Endothelial cell of umbilical vein (primary cell): ENCODE results near the gene TSPEAR. TPM values are rescaled to one million over a fixed set of nuclear protein-coding genes. Genes with fewer than 3 reads are reported as not detected.

Experiments used
- BruUV-seq: library from RNA; stranded (reverse); fragments of 400-500 nt; replicated peaks from 2 replicates; lab custom pipeline; 2021; lab: Mats Ljungman, UMichigan
- CTCF ChIA-PET: fragments of 300-600, 350-600 bp; sonication (Branson Sonifier 250); formaldehyde crosslinking; loops from one replicate; lab custom pipeline; 2021; ENCODE audit warnings: antibody characterized with exemption, inconsistent platforms; lab: Charles Lee
- POLR2A ChIA-PET: fragments of 300-600, 350-600 bp; sonication (Branson Sonifier 250); formaldehyde crosslinking; loops from one replicate; lab custom pipeline; 2021; ENCODE audit warnings: antibody characterized with exemption, inconsistent platforms; lab: Charles Lee
- DNase-seq: peaks from one replicate; pipeline ENCODE4 v3.0.0-alpha.2; 2011; ENCODE audit warnings: low read depth, low spot score
- FAIRE-seq: peaks from 2 replicates; lab custom pipeline; 2011; peaks lifted over from hg19 to GRCh38; lab: Jason Lieb, UNC
- H2AFZ ChIP-seq: 2 replicates; pipeline ENCODE4 v1.6.0; 2012; ENCODE audit warnings: low read depth, low read length, control low read depth, inconsistent platforms
- H3K27ac ChIP-seq: 2 replicates; pipeline ENCODE4 v1.5.1; 2011; ENCODE audit warnings: low read depth, mild to moderate bottlenecking, control low read depth, low read length, moderate library complexity; ENCODE audit not compliant: insufficient read depth
- H3K27me3 ChIP-seq, 2 experiments: 2 replicates each; pipeline versions ENCODE4 v1.6.0 to v1.6.1; 2011; ENCODE audit warnings: low read length in 2 of 2, mixed read lengths in 1 of 2; ENCODE audit not compliant: control insufficient read depth in 2 of 2, insufficient read depth in 2 of 2
- H3K36me3 ChIP-seq, 2 experiments: 2 replicates in 1 of 2; 3 replicates in 1 of 2; pipeline ENCODE4 v1.5.1; 2011; ENCODE audit warnings: low read length in 2 of 2, mild to moderate bottlenecking in 1 of 2, moderate library complexity in 1 of 2; ENCODE audit not compliant: control insufficient read depth in 2 of 2, insufficient read depth in 2 of 2; ENCODE audit errors: extremely low read depth in 1 of 2
- H3K4me1 ChIP-seq: 3 replicates; pipeline ENCODE4 v1.5.1; 2011; ENCODE audit warnings: mild to moderate bottlenecking, low read length; ENCODE audit not compliant: control insufficient read depth, insufficient read depth; ENCODE audit errors: extremely low read depth
- H3K4me2 ChIP-seq: 2 replicates; pipeline ENCODE4 v1.6.1; 2011; ENCODE audit warnings: low read length, control low read depth, mixed read lengths; ENCODE audit not compliant: insufficient read depth
- H3K4me3 ChIP-seq, 3 experiments: fragments of 200-600 bp in 1 of 3; sonication (generic), shearing (Covaris generic) in 1 of 3; replicated peaks in 1 of 3; 2 replicates each; pipeline ENCODE4 v1.5.1; 2011 to 2016; ENCODE audit warnings: control low read depth in 3 of 3, low read length in 3 of 3, mild to moderate bottlenecking in 2 of 3, inconsistent platforms in 1 of 3, low read depth in 1 of 3, moderate library complexity in 1 of 3; ENCODE audit not compliant: insufficient read depth in 1 of 3
- H3K79me2 ChIP-seq: 2 replicates; pipeline ENCODE4 v1.6.0; 2012; ENCODE audit warnings: low read length, inconsistent platforms; ENCODE audit not compliant: control insufficient read depth, insufficient read depth
- H3K9ac ChIP-seq: replicated peaks from 2 replicates; pipeline ENCODE3; 2011; ENCODE audit warnings: low read length, control low read depth; ENCODE audit not compliant: insufficient read depth; ENCODE audit errors: extremely low read depth
- H3K9me1 ChIP-seq: replicated peaks from 3 replicates; pipeline ENCODE4 v1.6.0; 2011; ENCODE audit warnings: mild to moderate bottlenecking, low read length; ENCODE audit not compliant: control insufficient read depth, insufficient read depth; ENCODE audit errors: extremely low read depth
- H3K9me3 ChIP-seq: replicated peaks from 2 replicates; pipeline ENCODE4 v1.5.1; 2012; ENCODE audit warnings: low read length, inconsistent platforms; ENCODE audit not compliant: control insufficient read depth, insufficient read depth
- H4K20me1 ChIP-seq: replicated peaks from 2 replicates; pipeline ENCODE3; 2011; ENCODE audit warnings: mild to moderate bottlenecking, low read length; ENCODE audit not compliant: control insufficient read depth, insufficient read depth; ENCODE audit errors: extremely low read depth
- EZH2 ChIP-seq: IDR thresholded peaks from 2 replicates; pipeline ENCODE4 v1.6.1; 2012; ENCODE audit warnings: borderline replicate concordance, low read depth, mild to moderate bottlenecking, moderate library complexity, low read length, inconsistent platforms; ENCODE audit not compliant: severe bottlenecking
- FOS ChIP-seq: IDR thresholded peaks from 2 replicates; pipeline ENCODE4 v1.6.1; 2011; ENCODE audit warnings: mild to moderate bottlenecking, low read length, moderate library complexity, borderline replicate concordance; ENCODE audit not compliant: insufficient read depth
- GATA2 ChIP-seq: IDR thresholded peaks from 2 replicates; pipeline ENCODE4 v1.7.0; 2011; ENCODE audit warnings: low read depth, mild to moderate bottlenecking, moderate library complexity, mixed read lengths, low read length; ENCODE audit not compliant: insufficient read length, insufficient read depth
- JUN ChIP-seq: IDR thresholded peaks from 2 replicates; pipeline ENCODE4 v1.6.1; 2011; ENCODE audit warnings: borderline replicate concordance, low read depth; ENCODE audit not compliant: insufficient read length, insufficient read depth
- MYC ChIP-seq: IDR thresholded peaks from one replicate; pipeline ENCODE4 v1.6.1; 2011; ENCODE audit warnings: mild to moderate bottlenecking, low read depth, low read length
- POLR2A ChIP-seq: IDR thresholded peaks from 2 replicates; pipeline ENCODE4 v1.6.1; 2012; ENCODE audit warnings: low read depth, mild to moderate bottlenecking, control low read depth, low read length
- POLR2AphosphoS5 ChIP-seq: IDR thresholded peaks from 2 replicates; pipeline ENCODE4 v1.6.1; 2012; ENCODE audit warnings: low read depth, mild to moderate bottlenecking, control low read depth, low read length, moderate library complexity; ENCODE audit not compliant: insufficient read depth
- dilution Hi-C: fragments of 300-500 bp; cut with MboI; formaldehyde crosslinking; loops from one replicate; pipeline ENCODE4 v1.15.0; 2019; ENCODE audit warnings: low sequenced_read_pairs; ENCODE audit not compliant: extremely low pct_ligation_motif_present
- intact Hi-C: fragments of 100-400 bp; cut with micrococcal nuclease; formaldehyde crosslinking; loops from one replicate; pipeline ENCODE4 v1.10.0; 2022
- polyA plus RNA-seq, 4 experiments: library from polyadenylated mRNA; depleted of rRNA in 3 of 4; stranded (reverse) in 3 of 4; unstranded in 1 of 4; fragments of >200 nt; gene quantifications; 2 replicates each; pipeline versions ENCODE4 v1.2.1 to v1.2.3, GENCODE V29; 2011 to 2012; ENCODE audit warnings: missing spikeins in 1 of 4
- total RNA-seq: library from RNA; stranded (reverse); gene quantifications from 2 replicates; pipeline ENCODE4 v1.2.3, GENCODE V29; 2021
- TF ChIP-seq, protein P1 (sequence below), 2 donors: IDR thresholded peaks; 1 replicate in 1 of 2; 2 replicates in 1 of 2; pipeline ENCODE4 v1.5.1; 2011; ENCODE audit warnings: low read length in 2 of 2, mild to moderate bottlenecking in 2 of 2, moderate library complexity in 2 of 2, control low read depth in 1 of 2, inconsistent platforms in 1 of 2, low read depth in 1 of 2; ENCODE audit not compliant: insufficient read depth in 1 of 2; ENCODE audit errors: extremely low read depth in 1 of 2
- TF ChIP-seq, protein P2 (sequence below): IDR thresholded peaks from 2 replicates; pipeline ENCODE4 v1.6.1; 2011; ENCODE audit not compliant: insufficient read depth, insufficient read length

TSPEAR gene
- total and polyA plus RNA-seq, 2 donors (not counting 3 experiments of a cell fraction or from before 2014, with no cell fraction given), result 0.01 TPM; not detected in 1

DNA sequence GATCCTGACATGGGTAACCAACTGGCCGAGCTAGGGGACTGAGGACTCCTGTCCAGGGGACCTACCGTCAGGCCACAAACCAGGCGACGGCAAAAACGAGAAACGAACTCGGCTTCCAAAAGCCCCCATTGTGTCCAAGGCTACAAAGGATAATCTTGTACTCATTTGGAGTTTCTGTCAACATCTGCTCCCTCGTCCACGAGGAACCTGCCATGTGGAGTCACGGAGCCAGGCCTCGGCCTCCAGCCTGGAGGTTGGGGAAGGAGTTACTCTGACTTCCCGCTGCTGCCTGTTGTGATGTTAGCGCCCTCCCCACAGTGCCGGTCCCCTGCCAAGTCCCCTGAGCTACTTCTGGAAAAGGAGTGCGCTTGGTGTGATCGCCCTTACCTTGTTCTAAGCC is 178.7 kb downstream of the TSPEAR start:
- dilution Hi-C loops (no loop called here), intact Hi-C loops (no loop called here)
- Histone ChIP-seq H3K9me3 (no peaks in the 10 kb centered on the region), H3K4me2 (no peak overlapping the region), H3K79me2 (no peaks in the 10 kb centered on the region), H3K36me3 (no peaks in the 10 kb centered on the region), H3K27me3 (peaks cover 0 to 3% of the 10 kb centered on the region in 2 experiments), H4K20me1 (no peaks in the 10 kb centered on the region), H3K27ac (no peak overlapping the region), H3K4me3 (no peak overlapping the region), H3K9me1 (no peaks in the 10 kb centered on the region), H3K9ac (no peak overlapping the region), H3K4me1 (no peaks in the 10 kb centered on the region), H2AFZ (no peak overlapping the region)
- DNase-seq, result no peak
- no peak for FAIRE-seq
- no peak for TF ChIP-seq GATA2
- no peak for TF ChIP-seq JUN
- no peak for TF ChIP-seq POLR2AphosphoS5
- no peak for TF ChIP-seq MYC
- TF ChIP-seq EZH2, result no peak
- TF ChIP-seq, protein P1, sequence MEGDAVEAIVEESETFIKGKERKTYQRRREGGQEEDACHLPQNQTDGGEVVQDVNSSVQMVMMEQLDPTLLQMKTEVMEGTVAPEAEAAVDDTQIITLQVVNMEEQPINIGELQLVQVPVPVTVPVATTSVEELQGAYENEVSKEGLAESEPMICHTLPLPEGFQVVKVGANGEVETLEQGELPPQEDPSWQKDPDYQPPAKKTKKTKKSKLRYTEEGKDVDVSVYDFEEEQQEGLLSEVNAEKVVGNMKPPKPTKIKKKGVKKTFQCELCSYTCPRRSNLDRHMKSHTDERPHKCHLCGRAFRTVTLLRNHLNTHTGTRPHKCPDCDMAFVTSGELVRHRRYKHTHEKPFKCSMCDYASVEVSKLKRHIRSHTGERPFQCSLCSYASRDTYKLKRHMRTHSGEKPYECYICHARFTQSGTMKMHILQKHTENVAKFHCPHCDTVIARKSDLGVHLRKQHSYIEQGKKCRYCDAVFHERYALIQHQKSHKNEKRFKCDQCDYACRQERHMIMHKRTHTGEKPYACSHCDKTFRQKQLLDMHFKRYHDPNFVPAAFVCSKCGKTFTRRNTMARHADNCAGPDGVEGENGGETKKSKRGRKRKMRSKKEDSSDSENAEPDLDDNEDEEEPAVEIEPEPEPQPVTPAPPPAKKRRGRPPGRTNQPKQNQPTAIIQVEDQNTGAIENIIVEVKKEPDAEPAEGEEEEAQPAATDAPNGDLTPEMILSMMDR (IDR thresholded peaks at IDR 0.05; ENCODE audit: extremely low read depth in 1 of 2, insufficient read depth in 1 of 2, low read depth in 1 of 2, low read length in 2 of 2), result no peak
- TF ChIP-seq, protein P2, sequence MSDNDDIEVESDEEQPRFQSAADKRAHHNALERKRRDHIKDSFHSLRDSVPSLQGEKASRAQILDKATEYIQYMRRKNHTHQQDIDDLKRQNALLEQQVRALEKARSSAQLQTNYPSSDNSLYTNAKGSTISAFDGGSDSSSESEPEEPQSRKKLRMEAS, result no peak
- no peak for TF ChIP-seq POLR2A
- TF ChIP-seq FOS, result no peak
- ChIA-PET CTCF (interaction anchor here (1.5 kb wide), 1 partner anchor 15 kb away, joined by 3 read pairs; no protein-coding TSS in a partner anchor), POLR2A (no interaction called here)
- no TSS peak for BruUV-seq
